ENCODE measurements around the gene MAML2. TPM values are rescaled to one million over a fixed set of nuclear protein-coding genes. Genes with fewer than 3 reads are reported as not detected.

The MAML2 gene
- polyA plus RNA-seq, 3 donors, result 0.57 to 7.6 (median 1.2) TPM

- TF ChIP-seq CTCF (IDR thresholded peaks at IDR 0.05), result no peak
- Mint-ChIP-seq H3K27ac (peak overlapping the region; percentile 89 to 96 (median 92)), H3K27me3 (ENCODE audit: low read depth in 3 of 3) (peaks cover 0 to 3% (median 0%) of the 10 kb centered on the region in 3 donors), H3K36me3 (peaks cover 0 to 9% of the 10 kb centered on the region in 2 donors), H3K9me3 (no peaks in the 10 kb centered on the region), H3K4me1 (peaks cover 64% of the 10 kb centered on the region), H3K4me3 (no peak overlapping the region)
- Histone ChIP-seq H3K9ac (ENCODE audit: insufficient read depth, low read length, poor library complexity, severe bottlenecking) (peak overlapping the region; percentile 53), H3K27me3 (ENCODE audit: control insufficient read depth in 2 of 2, insufficient read depth in 2 of 2, low read length in 2 of 2) (no peaks in the 10 kb centered on the region), H3K9me3 (replicated peaks in 1 of 2; ENCODE audit: control insufficient read depth in 1 of 2, insufficient read depth in 1 of 2, low read length in 2 of 2) (no peaks in the 10 kb centered on the region), H3K4me3 (replicated peaks in 1 of 3; ENCODE audit: low read depth in 2 of 3, low read length in 3 of 3) (peak overlapping the region in 1 of 3 experiments; percentile 25), H3K79me2 (ENCODE audit: insufficient read depth, low read length) (no peaks in the 10 kb centered on the region), H3K4me2 (replicated peaks; ENCODE audit: extremely low read depth, low read length, poor library complexity, severe bottlenecking) (peak overlapping the region; percentile 39), H2AFZ (ENCODE audit: insufficient read depth, low read depth, low read length, poor library complexity, severe bottlenecking) (peak overlapping the region; percentile 47), H3K36me3 (replicated peaks in 1 of 2; ENCODE audit: control insufficient read depth in 1 of 2, insufficient read depth in 2 of 2, low read length in 2 of 2) (no peaks in the 10 kb centered on the region), H3K27ac (ENCODE audit: low read depth in 1 of 2, low read length in 2 of 2) (peak overlapping the region; percentile 64 to 91), H4K20me1 (ENCODE audit: insufficient read depth, low read length) (no peaks in the 10 kb centered on the region), H3K4me1 (ENCODE audit: control insufficient read depth in 1 of 2, insufficient read depth in 2 of 2, low read length in 2 of 2) (peaks cover 59 to 80% of the 10 kb centered on the region in 2 donors)
- intact Hi-C loops (cut with micrococcal nuclease), result loop anchor here in 1 of 2 donors (10.0 kb wide), 1 partner anchor 49 kb away; no protein-coding TSS in a partner anchor
- DNase-seq, result no peak
Measured at GRCh38 chr11:96215826-96216225, 127.2 kb downstream of the MAML2 start.

- no peak for TF ChIP-seq CTCF (IDR thresholded peaks at IDR 0.05)
- Histone ChIP-seq H3K4me2 (replicated peaks; ENCODE audit: extremely low read depth, low read length, poor library complexity, severe bottlenecking) (peak overlapping the region; percentile 39), H3K4me1 (ENCODE audit: control insufficient read depth in 1 of 2, insufficient read depth in 2 of 2, low read length in 2 of 2) (peaks cover 56 to 74% of the 10 kb centered on the region in 2 donors), H4K20me1 (ENCODE audit: insufficient read depth, low read length) (no peaks in the 10 kb centered on the region), H2AFZ (ENCODE audit: insufficient read depth, low read depth, low read length, poor library complexity, severe bottlenecking) (peak overlapping the region; percentile 47), H3K79me2 (ENCODE audit: insufficient read depth, low read length) (no peaks in the 10 kb centered on the region), H3K36me3 (replicated peaks in 1 of 2; ENCODE audit: control insufficient read depth in 1 of 2, insufficient read depth in 2 of 2, low read length in 2 of 2) (no peaks in the 10 kb centered on the region), H3K9ac (ENCODE audit: insufficient read depth, low read length, poor library complexity, severe bottlenecking) (peak overlapping the region; percentile 53), H3K4me3 (replicated peaks in 1 of 3; ENCODE audit: low read depth in 2 of 3, low read length in 3 of 3) (peak overlapping the region in 1 of 3 experiments; percentile 25), H3K27ac (ENCODE audit: low read depth in 1 of 2, low read length in 2 of 2) (peak overlapping the region; percentile 64 to 91), H3K27me3 (ENCODE audit: control insufficient read depth in 2 of 2, insufficient read depth in 2 of 2, low read length in 2 of 2) (no peaks in the 10 kb centered on the region), H3K9me3 (replicated peaks in 1 of 2; ENCODE audit: control insufficient read depth in 1 of 2, insufficient read depth in 1 of 2, low read length in 2 of 2) (no peaks in the 10 kb centered on the region)
- Mint-ChIP-seq H3K27me3 (ENCODE audit: low read depth in 3 of 3) (peaks cover 0 to 3% (median 0%) of the 10 kb centered on the region in 3 donors), H3K36me3 (peaks cover 0 to 9% of the 10 kb centered on the region in 2 donors), H3K4me1 (peaks cover 59% of the 10 kb centered on the region), H3K4me3 (no peak overlapping the region), H3K9me3 (no peaks in the 10 kb centered on the region), H3K27ac (peak overlapping the region; percentile 89 to 96 (median 92))
- WGBS (ENCODE audit: insufficient coverage), result 0% methylated on average over 3 of the region's 7 CpGs
- DNase-seq, result peak; percentile 57 to 67 (median 58)
- intact Hi-C loops (cut with micrococcal nuclease), result loop anchor here in 1 of 2 donors (10.0 kb wide), 1 partner anchor 50 kb away; no protein-coding TSS in a partner anchor
Measured at GRCh38 chr11:96215110-96215782, 127.7 kb downstream of the MAML2 start.
